Forelimb muscle (tissue), 1 donor: Measurements from ENCODE around the gene ITGB5. TPM values are rescaled to one million over a fixed set of nuclear protein-coding genes. Genes with fewer than 3 reads are reported as not detected.
"Not testable (repeated sequence)": the region's sequence is repeated elsewhere in the genome, so short reads cannot be mapped to it uniquely, and the experiment has no call there.

Source experiments
- DNase-seq: peaks from one replicate; pipeline ENCODE4 v3.0.0-alpha.2; 2013; ENCODE audit warnings: low read depth
- polyA plus RNA-seq: library from polyadenylated mRNA; unstranded; fragments of 120-200 nt; gene quantifications from one replicate; pipeline ENCODE4 v1.2.1, GENCODE V29; 2013; ENCODE audit not compliant: insufficient read length

ITGB5 gene
- polyA plus RNA-seq, 1 donor: 18.3 TPM

DNA sequence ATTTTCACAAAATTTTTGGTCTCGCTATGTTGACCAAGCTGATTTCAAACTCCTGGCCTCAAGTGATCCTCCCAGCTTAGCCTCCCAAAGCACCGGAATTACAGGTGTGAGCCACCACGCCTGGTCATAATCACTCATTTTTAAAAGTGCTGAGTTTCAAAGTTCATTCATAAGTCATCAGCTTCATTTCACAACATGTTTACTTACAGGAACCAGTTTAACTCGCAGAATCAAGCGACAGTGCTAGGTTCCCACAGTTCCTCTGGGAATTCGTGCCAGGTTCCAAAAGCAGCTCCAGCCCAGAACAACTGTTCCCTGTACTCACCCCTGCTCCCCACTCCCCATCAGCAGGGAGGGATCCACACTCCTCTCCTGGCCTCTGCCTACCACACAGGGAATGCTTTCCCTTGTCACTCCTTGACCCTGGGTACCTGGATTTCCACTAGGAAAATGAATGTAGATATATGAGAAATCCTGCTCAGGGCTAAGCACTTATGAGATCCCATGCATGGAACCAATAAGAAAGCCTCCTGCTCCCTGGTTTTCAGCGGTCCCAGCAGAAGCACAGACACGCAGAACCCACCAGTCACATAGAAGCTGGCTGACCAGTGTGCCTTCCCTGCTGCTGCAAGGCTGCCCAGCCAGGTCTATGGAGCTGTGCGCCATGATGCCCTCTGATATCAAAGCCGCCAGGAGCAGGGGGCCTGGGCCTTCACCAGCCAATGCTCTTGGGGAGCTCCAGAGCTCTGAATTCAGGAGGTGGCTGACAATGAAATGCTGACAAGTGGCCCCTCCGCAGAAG is 72.3 kb downstream of the ITGB5 start:
- no peak for DNase-seq

GRCh38 chr3:124813541-124813940 is 73.6 kb downstream of the ITGB5 start:
- DNase-seq: no peak

GRCh38 chr3:124812291-124813265 is 74.6 kb downstream of the ITGB5 start:
- DNase-seq: peak; percentile 74

- DNase-seq: no peak
Observed at GRCh38 chr3:124811436-124811835, 75.7 kb downstream of the ITGB5 start.

DNA sequence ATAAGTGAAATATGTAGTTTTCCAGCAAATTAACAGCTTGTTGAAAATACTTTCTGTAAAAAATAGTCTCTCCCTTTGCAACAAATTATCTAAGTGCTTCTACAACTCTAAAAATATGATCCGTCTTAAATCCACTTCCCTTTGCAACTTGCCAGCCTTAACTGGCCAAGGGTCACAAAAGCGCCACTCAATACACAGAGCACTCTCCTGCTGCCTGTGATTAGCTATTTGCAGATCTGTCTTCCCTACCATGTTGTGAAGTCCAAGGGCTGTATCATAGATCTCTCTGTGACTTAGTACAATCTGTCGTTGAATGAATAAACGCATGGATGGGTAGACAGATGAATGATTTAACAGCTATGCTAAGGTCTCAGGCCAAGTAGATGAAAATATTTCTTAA is 76.2 kb downstream of the ITGB5 start:
- DNase-seq: no peak

- DNase-seq: no peak
Observed at GRCh38 chr3:124809039-124809438, 78.1 kb downstream of the ITGB5 start.

DNA sequence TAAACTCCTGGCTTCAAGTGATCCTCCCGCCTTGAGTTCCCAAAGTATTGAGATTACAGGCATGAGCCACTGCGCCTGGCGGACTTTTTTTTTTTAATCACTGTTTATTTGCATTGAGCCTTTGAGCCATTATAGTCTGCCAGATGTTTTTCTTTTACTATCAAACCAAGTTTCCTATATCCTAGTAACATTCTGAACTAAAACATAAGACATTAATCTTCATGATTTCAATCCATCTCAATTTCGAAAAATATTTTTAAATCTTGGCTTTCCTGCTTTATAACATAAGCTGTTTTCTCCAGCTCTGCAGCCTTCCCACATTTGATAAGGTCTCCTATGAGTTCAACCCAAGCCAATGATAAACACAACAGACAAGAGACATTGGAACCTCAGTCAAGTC is 81.5 kb downstream of the ITGB5 start:
- no peak for DNase-seq

DNA sequence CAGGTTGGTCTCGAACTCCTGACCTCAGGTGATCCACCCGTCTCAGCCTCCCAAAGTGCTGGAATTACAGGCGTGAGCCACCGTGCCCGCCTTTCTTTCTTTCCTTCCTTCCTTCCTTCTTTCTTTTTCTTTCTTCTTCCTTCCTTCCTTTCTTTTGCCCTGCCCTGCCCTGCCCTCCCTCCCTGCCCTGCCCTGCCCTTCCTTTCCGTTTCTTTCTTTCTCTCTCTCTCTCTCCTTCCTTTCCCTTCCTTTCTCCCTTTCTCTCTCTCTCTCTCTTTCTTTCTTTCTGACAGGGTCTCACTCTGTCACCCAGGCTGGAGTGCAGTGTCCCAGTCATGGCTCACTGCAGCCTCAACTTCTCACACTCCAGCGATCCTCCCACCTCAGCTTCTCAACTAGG is 82.3 kb downstream of the ITGB5 start:
- no peak for DNase-seq

DNA sequence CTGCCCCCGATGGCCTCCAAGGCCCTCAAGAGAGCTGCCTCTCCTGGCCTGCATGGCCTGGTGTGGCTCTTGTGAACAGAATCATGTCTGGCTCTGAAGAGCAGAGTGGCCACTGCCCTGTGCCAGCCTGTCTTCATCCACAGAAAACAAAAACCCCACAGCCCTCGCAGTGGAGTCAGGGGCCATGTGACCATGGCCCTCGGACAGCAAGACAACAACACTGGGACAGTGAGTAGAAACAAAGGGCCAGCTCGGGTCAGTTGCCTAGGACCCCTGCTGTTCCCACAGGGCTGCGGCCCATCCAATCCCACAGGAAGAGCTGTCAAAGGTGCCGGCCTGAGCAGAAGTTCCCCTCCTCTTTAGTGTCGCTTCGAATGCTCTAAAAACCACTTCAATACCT is 84.5 kb downstream of the ITGB5 start:
- no peak for DNase-seq

DNA sequence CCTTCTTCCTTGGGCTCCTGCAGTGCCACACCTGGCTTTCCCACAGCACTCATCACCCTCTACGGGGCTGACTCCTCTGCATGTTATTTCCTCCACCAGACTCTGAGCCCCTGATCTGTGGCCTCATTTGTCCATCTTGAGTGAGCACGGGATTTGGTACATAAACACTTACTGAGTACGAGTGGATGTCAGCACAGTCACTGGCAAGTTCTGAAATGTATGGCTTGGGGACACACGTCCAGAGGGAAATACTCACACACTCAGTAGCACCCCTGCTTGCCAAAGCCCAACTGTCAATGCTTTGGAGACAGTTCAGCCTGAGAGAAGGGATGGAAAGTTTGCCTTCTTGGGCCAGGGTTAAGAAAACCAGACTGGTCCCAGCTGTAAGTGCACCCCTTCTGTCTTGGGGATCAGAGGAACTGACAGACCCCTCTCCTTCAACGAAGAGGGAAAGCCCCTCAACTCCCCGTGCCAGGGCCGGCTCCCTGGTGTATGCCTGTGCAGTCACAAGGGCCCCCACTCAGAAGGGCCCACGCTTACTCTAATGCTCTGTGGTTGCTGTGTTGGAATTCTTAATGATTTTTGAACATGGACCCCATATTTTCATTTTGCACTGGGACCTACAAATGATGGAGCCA is 85.0 kb downstream of the ITGB5 start:
- DNase-seq: no peak

DNA sequence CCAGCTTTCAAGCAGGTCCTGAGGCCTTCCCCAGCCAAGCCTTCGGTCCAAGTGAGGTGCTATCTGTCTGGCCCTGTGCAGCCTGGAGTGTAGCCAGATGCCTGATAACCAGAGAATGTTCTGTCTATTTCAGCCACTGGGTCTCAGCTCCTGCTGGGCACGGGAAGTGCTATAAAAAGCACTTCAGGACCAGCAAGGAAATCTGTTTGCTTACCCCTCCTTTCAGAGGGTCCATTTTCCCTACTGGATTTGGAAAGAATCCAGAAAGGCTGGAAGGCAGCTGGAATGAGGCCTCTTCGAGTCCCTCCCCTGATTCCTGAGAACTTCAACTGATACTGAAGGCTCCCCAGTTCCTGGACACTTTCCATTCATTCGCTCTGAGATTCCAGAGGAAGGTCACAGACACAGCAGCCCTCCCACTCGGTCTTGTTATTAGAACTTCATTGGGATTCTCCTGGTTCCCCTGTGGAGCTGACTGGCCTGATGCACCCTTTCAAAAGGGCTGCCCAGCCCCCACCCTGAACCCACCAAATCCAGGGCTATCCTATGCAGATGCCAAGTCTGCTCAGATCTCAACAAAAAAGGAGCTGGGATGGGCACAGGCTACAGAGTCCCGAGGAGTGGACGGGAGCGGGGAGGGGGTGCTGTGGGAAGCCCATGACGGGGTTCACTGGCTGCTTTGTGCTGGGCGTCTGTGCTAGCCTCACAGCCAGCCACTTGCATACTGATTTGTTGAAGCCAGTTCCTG is 86.5 kb downstream of the ITGB5 start:
- no peak for DNase-seq

GRCh38 chr3:124800076-124800475 is 87.1 kb downstream of the ITGB5 start:
- no peak for DNase-seq

GRCh38 chr3:124799676-124800075 is 87.5 kb downstream of the ITGB5 start:
- no peak for DNase-seq

DNA sequence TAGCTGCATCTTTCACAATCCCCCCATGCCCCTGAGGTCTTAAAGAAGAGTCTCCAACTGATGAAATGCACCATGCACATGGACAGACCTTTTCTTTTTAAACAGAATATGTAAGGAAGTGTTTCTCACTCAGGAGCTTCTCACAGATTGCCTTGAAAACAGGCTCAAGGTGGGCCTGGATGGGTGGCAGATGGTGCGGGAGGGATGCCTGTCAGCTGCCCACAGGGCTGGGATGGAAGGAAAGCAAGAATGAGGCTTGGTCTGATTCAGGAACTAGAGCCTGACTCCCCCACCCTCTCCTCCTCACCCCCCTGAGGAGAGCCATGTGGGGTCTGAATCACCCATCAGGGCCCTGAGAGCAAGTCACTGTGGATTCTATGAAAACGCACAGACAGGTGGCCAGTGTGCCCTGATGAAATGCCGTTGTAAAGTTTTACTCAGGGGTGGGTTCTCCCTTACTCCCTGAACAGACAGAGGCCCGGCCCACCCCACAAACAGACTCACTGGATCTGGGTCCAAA is 89.7 kb downstream of the ITGB5 start:
- no peak for DNase-seq

DNA sequence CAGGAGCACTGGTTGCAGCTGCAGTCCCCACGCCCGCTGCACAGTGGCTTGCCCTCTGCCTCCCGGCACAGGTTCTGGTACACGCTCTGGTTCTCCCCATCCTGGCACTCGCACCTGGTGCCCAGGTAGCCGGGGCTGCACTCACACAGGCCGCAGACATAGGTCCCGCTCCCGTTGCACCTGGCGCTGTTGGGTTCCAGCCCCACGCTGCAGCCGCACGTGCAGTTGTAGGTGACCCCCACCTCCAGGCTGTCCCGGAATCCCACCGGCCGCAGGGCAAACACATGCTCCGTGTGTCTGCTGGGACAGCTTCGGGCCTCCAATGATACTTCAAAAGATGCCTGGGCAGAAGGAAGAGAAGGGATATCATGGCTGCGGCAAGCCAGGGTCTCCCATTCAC is 90.7 kb downstream of the ITGB5 start:
- DNase-seq: no peak

DNA sequence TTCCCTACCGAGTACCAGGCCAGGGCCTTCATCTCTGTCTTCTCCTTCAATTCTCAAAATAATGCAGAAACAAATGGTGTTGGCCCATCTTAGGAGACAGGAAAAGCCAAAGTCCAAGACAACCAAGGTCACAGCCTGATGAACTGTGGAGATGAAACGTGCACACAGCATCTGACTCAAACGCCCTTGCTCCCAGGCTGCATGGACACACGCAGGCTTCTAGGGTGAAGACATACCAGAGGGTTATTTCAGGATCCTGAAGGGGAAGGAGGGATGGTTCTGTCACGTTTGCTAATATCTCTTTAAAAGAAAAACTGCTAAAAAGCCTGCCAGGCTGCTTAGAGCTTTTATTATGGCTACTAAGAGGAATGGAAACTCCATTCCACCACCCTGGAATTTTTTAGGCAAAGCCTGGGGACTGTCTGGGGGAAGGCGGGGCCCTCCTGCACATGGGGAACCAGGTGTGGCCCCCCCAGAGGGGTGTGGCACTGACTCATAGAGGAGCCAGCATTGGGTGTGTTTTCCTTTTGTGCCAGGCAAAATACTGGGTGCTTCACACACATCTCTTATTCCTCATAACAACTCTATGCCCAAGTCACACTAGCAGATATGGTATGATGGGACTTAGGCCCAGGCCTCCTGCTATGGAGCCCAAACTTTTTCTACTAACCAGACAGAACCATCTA is 94.0 kb downstream of the ITGB5 start:
- no peak for DNase-seq

GRCh38 chr3:124792341-124793040 is 94.7 kb downstream of the ITGB5 start:
- no peak for DNase-seq

DNA sequence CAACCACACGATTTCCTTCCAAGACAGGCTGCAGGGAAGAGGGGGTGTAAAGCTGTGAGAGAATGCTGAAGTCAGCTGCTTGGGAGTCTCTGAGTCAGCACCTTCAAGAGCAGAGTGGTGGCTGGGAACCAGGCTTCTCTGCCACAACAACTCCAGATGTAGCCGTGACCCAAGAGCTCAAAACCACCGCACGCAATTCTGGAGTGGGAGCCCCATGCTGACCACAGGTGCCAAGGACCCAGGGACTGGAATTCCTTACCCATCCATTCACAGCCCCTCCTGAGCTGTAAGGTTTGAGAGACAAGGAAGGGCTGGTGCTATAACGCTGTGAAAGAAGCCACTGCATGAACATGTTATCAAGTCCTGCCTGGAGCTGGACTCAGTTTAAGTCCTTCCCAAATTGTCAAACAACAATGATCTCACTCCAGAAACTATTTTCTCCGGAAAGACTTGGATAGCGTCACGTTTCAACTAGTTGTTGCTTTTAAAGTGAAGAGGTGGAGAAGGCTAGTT is 95.5 kb downstream of the ITGB5 start:
- no peak for DNase-seq

DNA sequence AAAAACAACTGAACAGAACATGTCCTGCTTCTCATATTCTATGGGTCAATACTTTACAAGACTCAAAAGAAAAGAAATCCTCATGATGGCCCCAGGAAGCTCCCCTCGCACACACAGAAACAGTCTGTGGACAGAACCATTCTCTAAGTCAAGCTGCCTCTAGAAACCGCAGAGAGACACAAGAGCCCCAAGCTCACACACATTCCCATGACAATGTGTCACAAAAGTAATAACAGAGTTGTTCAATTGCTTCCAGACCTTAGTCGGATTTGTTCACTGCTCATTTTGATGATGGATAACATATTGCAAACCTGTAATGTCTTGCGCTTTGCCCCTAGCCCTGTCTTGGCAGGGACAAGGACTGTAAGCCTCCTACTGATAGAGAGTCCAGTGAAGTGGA is 96.0 kb downstream of the ITGB5 start:
- DNase-seq: no peak

DNA sequence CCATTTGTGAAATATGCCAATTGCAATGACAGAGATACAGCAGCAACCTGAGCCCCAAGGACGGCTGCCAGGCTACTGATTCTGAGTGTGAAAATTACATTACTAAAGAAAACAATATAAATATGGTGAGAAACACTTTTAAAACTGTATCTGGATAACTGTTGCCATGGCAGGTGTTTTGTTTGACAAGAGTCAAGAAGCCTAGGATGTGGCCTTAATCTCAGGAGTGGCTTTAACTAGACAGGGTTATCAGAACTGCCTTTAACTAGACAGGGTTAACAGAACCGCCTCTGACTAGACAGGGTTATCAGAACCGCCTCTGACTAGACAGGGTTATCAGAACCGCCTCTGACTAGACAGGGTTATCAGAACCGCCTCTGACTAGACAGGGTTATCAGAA is 98.1 kb downstream of the ITGB5 start:
- DNase-seq: not testable (repeated sequence)
